ENCODE measurements around the gene GDI1. TPM values are rescaled to one million over a fixed set of nuclear protein-coding genes. Genes with fewer than 3 reads are reported as not detected.

GDI1 gene
- total RNA-seq, 2 donors from 2014 or later: 143 to 179 TPM

- Histone ChIP-seq H3K9ac (ENCODE audit: extremely low read depth, low read length, poor library complexity, severe bottlenecking) (no peak overlapping the region), H3K9me3 (ENCODE audit: control insufficient read depth, low read length) (no peaks in the 10 kb centered on the region), H3K4me1 (ENCODE audit: control insufficient read depth, insufficient read depth, low read length) (no peaks in the 10 kb centered on the region), H3K4me3 (ENCODE audit: low read length) (no peak overlapping the region), H3K27ac (ENCODE audit: low read depth, low read length) (no peak overlapping the region), H3K27me3 (ENCODE audit: control insufficient read depth, insufficient read depth, low read length, poor library complexity, severe bottlenecking) (no peaks in the 10 kb centered on the region), H3K36me3 (ENCODE audit: control insufficient read depth, insufficient read depth, low read length) (no peaks in the 10 kb centered on the region)
- H3K36me3 Mint-ChIP-seq (ENCODE audit: low read depth): peaks cover 9% of the 10 kb centered on the region
- H3K27ac Mint-ChIP-seq: no peak overlapping the region
- WGBS, 2 experiments (ENCODE audit: insufficient coverage in 1 of 2, insufficient read length in 1 of 2): 95 to 100% methylated on average over 1 to 23 of the region's 23 CpGs
- no peaks in the 10 kb centered on the region for H3K27me3 Mint-ChIP-seq (ENCODE audit: insufficient read depth)
- no peak for DNase-seq
- H3K9me3 Mint-ChIP-seq: peaks cover 57% of the 10 kb centered on the region
- TF ChIP-seq CTCF (conservative IDR thresholded peaks at IDR 0.05): no peak
- H3K4me1 Mint-ChIP-seq: no peaks in the 10 kb centered on the region
- H3K4me3 Mint-ChIP-seq: no peak overlapping the region
These were observed 31.3 kb downstream of the GDI1 start for GRCh38 chrX:154468217-154468616.

GRCh38 chrX:154469114-154469513 lies 32.2 kb downstream of the GDI1 start:
- no peaks in the 10 kb centered on the region for H3K9me3 ChIP-seq (ENCODE audit: control insufficient read depth, low read length)
- H3K27me3 ChIP-seq (ENCODE audit: control insufficient read depth, insufficient read depth, low read length, poor library complexity, severe bottlenecking): no peaks in the 10 kb centered on the region
- no peaks in the 10 kb centered on the region for H3K4me1 Mint-ChIP-seq
- H3K9me3 Mint-ChIP-seq: peaks cover 65% of the 10 kb centered on the region
- no peak overlapping the region for H3K27ac ChIP-seq (ENCODE audit: low read depth, low read length)
- H3K4me1 ChIP-seq (ENCODE audit: control insufficient read depth, insufficient read depth, low read length): no peaks in the 10 kb centered on the region
- TF ChIP-seq CTCF (conservative IDR thresholded peaks at IDR 0.05): no peak
- no peak overlapping the region for H3K9ac ChIP-seq (ENCODE audit: extremely low read depth, low read length, poor library complexity, severe bottlenecking)
- 98 to 100% methylated on average over 5 to 9 of the region's 9 CpGs for WGBS, 2 experiments (ENCODE audit: insufficient coverage in 1 of 2, insufficient read length in 1 of 2)
- no peak overlapping the region for H3K27ac Mint-ChIP-seq
- H3K4me3 ChIP-seq (ENCODE audit: low read length): no peak overlapping the region
- DNase-seq: no peak
- no peak overlapping the region for H3K4me3 Mint-ChIP-seq
- no peaks in the 10 kb centered on the region for H3K36me3 ChIP-seq (ENCODE audit: control insufficient read depth, insufficient read depth, low read length)
- H3K27me3 Mint-ChIP-seq (ENCODE audit: insufficient read depth): no peaks in the 10 kb centered on the region
- peaks cover 18% of the 10 kb centered on the region for H3K36me3 Mint-ChIP-seq (ENCODE audit: low read depth)

- Mint-ChIP-seq H3K36me3 (ENCODE audit: low read depth) (peaks cover 18% of the 10 kb centered on the region), H3K9me3 (peaks cover 65% of the 10 kb centered on the region), H3K27me3 (ENCODE audit: insufficient read depth) (no peaks in the 10 kb centered on the region), H3K4me1 (no peaks in the 10 kb centered on the region), H3K4me3 (no peak overlapping the region), H3K27ac (no peak overlapping the region)
- no peak overlapping the region for H3K27ac ChIP-seq (ENCODE audit: low read depth, low read length)
- no peak overlapping the region for H3K9ac ChIP-seq (ENCODE audit: extremely low read depth, low read length, poor library complexity, severe bottlenecking)
- no peak for TF ChIP-seq CTCF (conservative IDR thresholded peaks at IDR 0.05)
- DNase-seq: no peak
- no peaks in the 10 kb centered on the region for H3K9me3 ChIP-seq (ENCODE audit: control insufficient read depth, low read length)
- no peak overlapping the region for H3K4me3 ChIP-seq (ENCODE audit: low read length)
- H3K4me1 ChIP-seq (ENCODE audit: control insufficient read depth, insufficient read depth, low read length): no peaks in the 10 kb centered on the region
- H3K27me3 ChIP-seq (ENCODE audit: control insufficient read depth, insufficient read depth, low read length, poor library complexity, severe bottlenecking): no peaks in the 10 kb centered on the region
- 91 to 96% methylated on average over 5 to 18 of the region's 18 CpGs for WGBS, 2 experiments (ENCODE audit: insufficient coverage in 1 of 2, insufficient read length in 1 of 2)
- no peaks in the 10 kb centered on the region for H3K36me3 ChIP-seq (ENCODE audit: control insufficient read depth, insufficient read depth, low read length)
These were observed 32.9 kb downstream of the GDI1 start for GRCh38 chrX:154469880-154470279.
